GM18511 (cell line): Measurements from ENCODE around the gene LRRC74A.
A peak's percentile ranks its signal among the peaks of the same experiment; 100 is the strongest.
"Not testable (repeated sequence)": the region's sequence is repeated elsewhere in the genome, so short reads cannot be mapped to it uniquely, and the experiment has no call there.

Experiments used
- ATAC-seq: cut with Tn5 transposase; IDR thresholded peaks from one replicate; pipeline ENCODE4 v1.9.1; 2021; ENCODE audit warnings: mild to moderate bottlenecking, moderate library complexity; ENCODE audit not compliant: unreplicated experiment

Gene LRRC74A

DNA sequence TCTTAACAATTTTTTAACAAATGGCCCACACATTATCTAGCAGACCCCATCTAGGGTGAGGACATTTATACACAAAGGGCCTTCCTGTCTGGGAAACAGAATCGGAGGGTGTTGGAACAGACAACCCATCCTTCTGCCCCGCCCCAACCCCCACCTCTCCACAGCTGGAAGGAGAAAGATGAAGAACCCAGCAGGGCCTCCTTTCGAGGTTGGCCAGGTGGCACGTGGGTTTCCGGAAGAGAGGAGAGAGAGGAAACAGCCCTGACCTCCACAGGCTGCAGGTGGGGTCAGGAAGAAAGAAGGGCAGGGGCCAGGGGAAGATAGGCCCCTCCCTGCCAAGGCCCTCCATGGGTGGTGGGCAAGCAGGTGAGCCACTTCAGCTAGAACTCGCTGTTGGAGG lies 57.2 kb downstream of the LRRC74A start:
- no peak for ATAC-seq

DNA sequence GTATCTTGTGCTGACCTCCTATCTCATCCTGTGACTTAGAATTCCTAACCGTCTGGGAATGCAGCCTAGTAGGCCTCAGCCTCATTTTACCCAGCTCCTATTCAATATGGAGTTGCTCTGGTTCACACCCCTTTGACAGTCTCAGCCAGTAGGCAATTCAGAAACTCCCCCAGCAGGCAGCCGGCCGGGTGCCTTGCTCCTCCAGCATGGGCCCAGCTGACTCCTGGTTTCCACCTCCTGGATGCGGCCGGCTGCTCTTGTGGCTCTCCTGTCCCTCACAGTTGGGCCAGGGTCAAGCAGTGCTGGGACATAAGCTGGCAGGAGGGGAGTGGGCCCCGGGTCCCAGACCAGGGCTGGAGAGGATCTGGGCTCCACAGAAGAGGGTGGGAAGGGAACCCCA lies 58.2 kb downstream of the LRRC74A start:
- no peak for ATAC-seq

DNA sequence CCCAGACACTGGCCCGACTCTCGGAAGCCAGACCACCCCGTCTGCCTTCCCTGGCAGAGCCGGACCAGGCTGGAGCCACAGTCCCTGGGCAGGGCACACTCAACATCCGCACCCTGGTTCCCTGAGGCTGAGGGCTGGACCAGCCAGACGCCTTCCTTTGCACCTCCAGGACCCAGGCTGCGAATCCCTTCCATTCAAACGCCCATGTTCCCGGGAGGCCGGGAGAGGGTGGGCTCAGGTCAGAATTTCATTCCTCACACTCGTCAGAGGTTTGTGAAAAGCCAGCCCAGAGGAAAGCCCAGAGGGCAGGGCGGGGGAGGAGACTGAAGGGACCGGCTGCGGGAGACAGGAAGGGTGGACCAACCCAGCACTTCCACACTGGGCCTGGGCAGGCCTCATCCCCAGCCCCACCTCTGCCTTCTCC lies 58.7 kb downstream of the LRRC74A start:
- no peak for ATAC-seq

DNA sequence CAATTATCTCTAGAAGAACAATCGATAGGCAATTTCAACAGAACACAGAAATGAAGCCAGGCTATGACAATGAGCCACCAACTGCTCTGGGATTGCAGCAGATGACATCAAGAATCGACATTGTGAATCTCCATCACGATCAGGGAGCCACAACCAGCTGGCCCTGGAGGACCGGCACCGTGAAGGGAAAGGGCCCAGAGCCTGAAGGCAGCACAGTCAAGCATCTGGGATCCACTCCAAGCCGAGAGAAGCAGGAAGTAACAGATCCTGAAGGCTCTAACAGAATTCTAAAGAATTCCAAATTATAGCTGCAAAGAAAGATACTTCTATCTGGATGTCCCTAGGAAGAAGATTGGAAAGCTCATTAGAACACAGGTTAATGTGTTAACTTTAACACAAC lies 61.0 kb downstream of the LRRC74A start:
- ATAC-seq = no peak

- ATAC-seq = no peak
Observed at GRCh38 chr14:76891391-76891790, 65.2 kb downstream of the LRRC74A start.

GRCh38 chr14:76894308-76894707 lies 68.1 kb downstream of the LRRC74A start:
- no peak for ATAC-seq

GRCh38 chr14:76898006-76898405 lies 71.8 kb downstream of the LRRC74A start:
- not testable (repeated sequence) for ATAC-seq

DNA sequence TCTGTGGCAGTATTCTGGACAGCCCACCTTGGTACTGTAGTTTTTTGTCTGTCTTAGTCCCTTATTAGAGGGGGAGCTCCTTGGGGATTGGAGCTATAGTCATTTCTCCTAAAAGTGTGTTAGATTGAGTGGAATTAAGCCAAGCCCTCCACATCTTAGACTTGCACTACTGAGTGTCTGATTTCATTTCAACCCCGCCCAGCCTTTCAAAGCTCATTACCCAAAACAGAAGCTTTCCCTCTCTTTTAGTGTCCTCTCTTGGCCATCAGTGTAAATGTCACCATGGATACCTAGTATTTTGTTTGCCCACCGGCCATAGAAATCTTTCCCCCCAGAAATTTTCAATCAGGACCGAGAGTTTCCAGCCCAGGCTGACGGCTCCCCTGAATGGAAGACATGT lies 74.5 kb downstream of the LRRC74A start:
- no peak for ATAC-seq

- no peak for ATAC-seq
Observed at GRCh38 chr14:76901171-76902055, 75.2 kb downstream of the LRRC74A start.

DNA sequence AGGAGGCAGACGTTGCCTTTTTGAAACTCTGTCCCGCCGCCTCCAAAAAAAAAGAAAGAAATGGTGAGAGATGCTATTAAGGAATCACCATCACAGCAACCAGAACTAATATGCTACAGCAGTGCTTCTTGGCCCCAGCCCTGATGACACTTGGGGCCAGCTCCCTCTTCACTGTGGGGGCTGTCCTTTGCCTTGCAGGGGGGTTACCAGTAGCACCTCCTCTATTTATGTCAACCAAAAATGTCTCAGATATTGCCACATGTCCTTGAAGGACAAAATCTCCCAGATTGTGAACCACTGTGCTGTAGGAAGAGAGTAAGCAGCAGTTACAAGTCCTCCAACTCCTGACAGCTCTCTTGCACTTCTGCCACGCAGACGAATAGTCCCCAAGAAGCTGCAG lies 76.4 kb downstream of the LRRC74A start:
- ATAC-seq = no peak

- ATAC-seq = no peak
Observed at GRCh38 chr14:76904100-76904739, 78.0 kb downstream of the LRRC74A start.

DNA sequence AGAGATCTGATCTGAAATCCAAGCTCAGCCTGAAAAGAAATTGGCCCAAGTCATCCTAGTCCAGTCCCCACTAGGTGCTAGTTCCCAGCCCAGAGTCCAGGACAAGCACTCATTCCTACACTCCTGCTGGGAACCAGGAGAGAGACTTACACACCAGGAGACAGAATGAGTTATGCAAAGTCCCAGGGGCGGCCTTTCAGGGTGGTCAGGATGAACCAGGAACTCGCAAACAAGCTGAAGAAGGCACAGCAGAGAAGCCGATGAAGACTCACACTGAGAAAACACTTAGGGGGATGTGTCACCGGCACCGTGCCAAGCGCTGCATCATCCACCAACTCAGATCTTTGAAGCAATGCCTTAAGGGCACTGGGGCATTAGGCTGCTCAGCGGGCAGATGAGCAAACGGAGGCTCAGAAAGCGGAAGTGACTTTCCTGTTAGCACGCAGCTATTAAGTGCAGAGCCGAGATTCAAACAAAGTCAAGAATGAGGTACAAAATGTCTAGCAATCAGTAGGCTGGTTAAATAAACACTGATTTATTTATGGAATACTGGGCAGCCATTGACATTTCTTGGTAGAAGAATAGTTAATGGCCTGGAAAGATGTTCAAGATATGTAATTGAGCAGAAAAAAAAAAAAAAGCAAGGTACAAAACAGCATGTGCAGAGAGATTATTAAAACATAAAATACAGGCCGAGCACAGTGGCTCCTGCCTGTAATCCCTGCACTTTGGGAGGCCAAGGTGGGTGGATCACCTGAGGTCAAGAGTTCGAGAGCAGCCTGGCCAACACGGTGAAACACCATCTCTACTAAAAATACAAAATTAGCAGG lies 78.7 kb downstream of the LRRC74A start:
- ATAC-seq = peak; percentile 88

GRCh38 chr14:76908834-76909233 lies 82.6 kb downstream of the LRRC74A start:
- ATAC-seq = no peak

- no peak for ATAC-seq
Observed at GRCh38 chr14:76909266-76909665, 83.1 kb downstream of the LRRC74A start.

DNA sequence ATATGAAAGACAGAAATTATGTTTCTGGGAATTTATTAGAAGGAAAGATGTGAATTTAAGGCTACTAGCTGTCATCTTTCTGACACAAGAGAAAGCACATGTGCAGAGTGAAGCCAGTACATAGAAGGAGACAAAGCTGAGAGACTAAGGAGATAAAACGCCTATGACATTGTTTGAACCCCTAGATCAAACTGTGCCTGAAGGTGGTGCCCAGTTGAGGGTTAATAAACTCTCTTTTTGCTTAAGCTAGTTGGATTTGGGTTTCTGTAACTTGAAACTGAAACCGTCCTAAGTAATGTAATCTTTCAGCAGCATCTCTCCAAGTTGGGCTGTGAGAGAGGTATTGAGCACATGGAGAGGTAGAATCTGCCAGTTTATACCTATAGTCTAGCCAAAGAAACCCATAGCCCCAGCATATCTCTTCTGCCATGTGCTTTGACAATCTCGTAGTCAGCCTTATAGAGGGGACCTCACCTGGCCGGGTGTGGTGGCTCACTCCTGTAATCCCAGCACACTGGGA lies 84.2 kb downstream of the LRRC74A start:
- ATAC-seq = no peak

GRCh38 chr14:76911473-76911872 lies 85.3 kb downstream of the LRRC74A start:
- no peak for ATAC-seq

DNA sequence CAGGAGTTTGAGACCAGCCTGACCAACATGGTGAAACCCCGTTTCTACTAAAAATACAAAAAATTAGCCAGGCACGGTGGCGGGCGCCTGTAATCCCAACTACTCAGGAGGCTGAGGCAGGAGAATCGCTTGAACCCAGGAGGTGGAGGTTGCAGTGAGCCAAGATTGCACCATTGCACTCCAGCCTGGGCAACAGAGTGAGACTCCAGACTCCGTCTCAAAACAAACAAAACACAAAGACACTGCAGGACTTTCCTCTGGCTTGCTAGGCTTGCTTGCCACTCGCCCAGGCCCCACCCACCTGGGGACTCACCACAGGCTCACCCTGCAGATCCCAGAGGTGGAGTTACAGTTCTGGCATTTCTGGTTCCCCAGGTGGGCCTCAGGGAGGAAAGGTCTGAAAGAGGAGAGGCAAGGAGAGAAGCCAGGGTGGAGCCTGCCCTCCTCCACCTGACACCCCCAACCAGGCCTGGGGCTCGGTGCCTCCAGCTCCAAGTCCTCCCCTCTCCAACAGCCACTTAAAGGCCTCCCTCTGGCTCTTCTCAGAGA lies 88.4 kb downstream of the LRRC74A start:
- ATAC-seq = not testable (repeated sequence)

- no peak for ATAC-seq
Observed at GRCh38 chr14:76916040-76916715, 90.0 kb downstream of the LRRC74A start.

GRCh38 chr14:76917158-76917596 lies 91.0 kb downstream of the LRRC74A start:
- no peak for ATAC-seq

DNA sequence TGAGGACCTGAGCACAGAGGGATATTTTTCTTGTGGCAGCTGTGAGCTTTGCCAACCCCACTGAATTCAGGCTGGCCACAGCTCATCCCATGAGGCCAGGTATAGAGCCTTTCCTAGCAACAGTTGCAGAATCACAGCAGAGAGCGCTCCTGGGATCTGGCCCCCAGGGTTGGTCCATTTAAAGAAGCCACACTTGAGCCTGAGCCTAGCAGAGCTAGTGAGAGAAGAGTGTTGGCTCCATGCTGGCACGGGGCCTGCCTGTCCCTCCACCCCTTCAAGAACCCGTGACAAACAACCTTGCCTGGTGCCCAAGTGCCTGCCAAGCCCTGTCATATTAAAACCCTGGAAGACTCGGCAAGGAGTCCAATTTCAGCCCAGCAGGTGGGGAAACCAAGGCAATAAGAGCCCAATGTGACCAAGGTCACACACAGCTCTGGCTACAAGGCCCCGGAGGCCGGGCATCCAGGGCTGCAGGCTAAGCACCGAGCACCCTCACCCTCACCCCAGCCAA lies 91.6 kb downstream of the LRRC74A start:
- ATAC-seq = no peak
